Raji (cell line): ENCODE measurements around the gene ANXA2.

Source experiments
- POLR2A ChIP-seq: IDR thresholded peaks from 2 replicates; pipeline ENCODE4 v1.6.1; 2011; ENCODE audit warnings: low read depth, low read length, control low read depth; ENCODE audit not compliant: insufficient read depth

The ANXA2 gene

GRCh38 chr15:60395276-60396011 lies 2.3 kb downstream of the ANXA2 start:
- TF ChIP-seq POLR2A = no peak

- no peak for TF ChIP-seq POLR2A
Observed at GRCh38 chr15:60394689-60395097, 3.1 kb downstream of the ANXA2 start.

DNA sequence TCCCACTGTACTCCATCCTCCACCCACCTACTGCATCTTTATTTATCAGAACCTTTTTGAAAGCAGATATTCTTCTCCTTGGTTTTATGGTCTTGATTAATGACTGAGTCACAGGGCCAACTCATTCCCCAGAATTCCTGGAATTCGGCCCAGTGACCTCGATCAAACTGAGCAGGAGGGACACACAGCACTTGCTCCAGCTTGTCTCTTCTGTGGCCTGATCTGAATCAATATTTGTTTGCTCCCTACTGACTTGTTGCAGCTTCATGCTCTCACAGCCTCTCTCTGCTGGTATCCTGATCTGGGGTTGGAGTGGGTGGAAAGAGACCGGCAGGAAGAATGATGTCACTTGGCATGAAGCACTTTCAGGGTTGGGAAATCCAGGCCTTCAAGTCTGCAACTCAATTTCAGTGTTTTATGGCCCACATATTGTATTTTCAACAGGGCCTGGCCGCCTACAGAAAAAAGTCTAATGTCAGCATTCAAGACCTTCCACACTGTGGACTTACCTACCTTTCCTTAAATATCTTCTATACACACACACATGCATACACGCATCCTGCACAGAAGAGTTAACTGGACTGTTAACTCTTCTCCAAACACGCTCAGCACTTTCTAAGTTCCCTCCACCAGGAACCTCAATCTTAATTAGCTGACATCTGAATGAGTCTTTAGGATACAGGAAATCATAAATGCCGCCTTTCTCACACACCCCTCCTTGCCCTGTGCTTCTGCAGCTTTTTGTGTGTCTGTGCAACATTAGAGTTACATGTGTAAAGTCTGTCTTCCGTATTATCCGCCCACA lies 4.6 kb downstream of the ANXA2 start:
- no peak for TF ChIP-seq POLR2A

- no peak for TF ChIP-seq POLR2A
Observed at GRCh38 chr15:60392601-60392985, 5.2 kb downstream of the ANXA2 start.

- TF ChIP-seq POLR2A = no peak
Observed at GRCh38 chr15:60391722-60392315, 6.0 kb downstream of the ANXA2 start.

GRCh38 chr15:60390871-60391501 lies 6.8 kb downstream of the ANXA2 start:
- TF ChIP-seq POLR2A = no peak

- no peak for TF ChIP-seq POLR2A
Observed at GRCh38 chr15:60390231-60390630, 7.6 kb downstream of the ANXA2 start.

DNA sequence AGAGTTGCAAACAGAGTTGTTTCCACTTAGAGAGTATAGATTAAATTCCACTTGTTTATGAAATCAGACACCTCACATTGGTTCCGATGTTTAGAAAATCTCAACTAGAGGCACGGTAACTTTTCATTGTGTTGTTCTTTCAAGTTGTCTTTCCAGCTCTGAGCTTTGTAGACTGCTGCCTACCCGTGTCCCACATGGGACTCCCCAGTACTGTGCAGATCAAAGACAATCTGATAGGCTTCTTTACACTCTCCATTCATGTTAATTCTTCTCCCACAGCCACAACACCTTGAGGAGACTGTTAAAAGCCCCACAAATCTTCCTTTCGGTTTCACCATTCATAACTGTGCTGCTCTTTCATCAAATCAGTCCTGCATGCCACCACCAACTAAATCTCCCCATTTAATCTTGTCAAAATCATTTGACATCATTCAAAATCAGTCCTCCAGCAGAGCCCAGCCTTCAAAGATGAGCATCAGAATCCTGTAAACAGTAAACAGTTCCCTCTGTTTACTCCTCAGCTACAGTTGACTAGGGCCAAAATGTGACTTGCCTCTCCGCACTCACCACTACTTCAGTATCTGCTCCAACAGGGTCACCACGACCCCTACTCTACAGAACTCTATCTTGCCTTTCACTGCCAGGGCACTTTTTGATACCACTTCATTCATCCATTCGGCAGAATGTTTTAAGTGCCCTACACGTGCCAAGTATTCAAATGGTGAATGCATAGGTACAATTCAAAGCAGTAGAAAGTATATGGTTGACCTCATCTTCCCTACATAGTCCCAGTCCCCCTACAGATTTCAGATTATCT lies 8.3 kb downstream of the ANXA2 start:
- no peak for TF ChIP-seq POLR2A

GRCh38 chr15:60387321-60387720 lies 10.5 kb downstream of the ANXA2 start:
- no peak for TF ChIP-seq POLR2A

DNA sequence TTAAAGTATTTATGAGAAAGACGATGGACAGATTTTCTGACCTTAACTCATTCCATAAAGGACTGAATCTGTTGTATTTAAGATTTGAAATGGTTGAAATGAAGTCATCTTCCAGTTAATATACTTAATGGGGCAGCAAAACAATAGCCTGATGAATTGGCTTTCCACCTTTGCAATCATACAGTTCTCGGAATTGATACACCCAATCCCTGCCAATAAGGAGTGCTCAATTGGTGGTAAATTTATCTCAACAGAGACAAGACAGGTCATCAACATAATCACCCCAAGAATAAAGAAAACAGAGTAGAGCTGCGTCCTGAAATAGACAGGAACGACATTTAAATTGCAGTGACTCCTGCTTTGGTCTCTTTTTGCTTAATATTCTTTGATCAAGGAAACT lies 11.2 kb downstream of the ANXA2 start:
- no peak for TF ChIP-seq POLR2A

GRCh38 chr15:60385620-60386552 lies 11.9 kb downstream of the ANXA2 start:
- no peak for TF ChIP-seq POLR2A

GRCh38 chr15:60384526-60385126 lies 13.2 kb downstream of the ANXA2 start:
- TF ChIP-seq POLR2A = no peak

DNA sequence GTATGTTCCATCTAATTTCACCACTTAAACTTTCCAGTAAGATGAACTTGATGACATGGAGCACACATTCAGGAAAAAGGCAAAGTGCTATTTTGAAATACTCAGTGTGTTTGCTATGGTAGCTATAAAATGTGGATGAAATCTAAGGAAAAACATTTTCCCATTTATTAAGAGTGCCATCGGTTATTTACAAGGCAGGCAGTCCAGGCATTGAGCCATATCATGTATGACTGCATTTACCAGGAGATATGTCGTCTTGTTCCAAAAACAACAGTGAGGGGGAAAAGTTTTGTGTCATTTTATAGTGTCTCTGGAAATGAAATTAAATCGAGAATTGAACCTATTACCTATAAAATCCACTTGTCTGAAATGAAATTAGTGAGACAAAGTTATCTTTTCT lies 13.7 kb downstream of the ANXA2 start:
- TF ChIP-seq POLR2A = no peak

DNA sequence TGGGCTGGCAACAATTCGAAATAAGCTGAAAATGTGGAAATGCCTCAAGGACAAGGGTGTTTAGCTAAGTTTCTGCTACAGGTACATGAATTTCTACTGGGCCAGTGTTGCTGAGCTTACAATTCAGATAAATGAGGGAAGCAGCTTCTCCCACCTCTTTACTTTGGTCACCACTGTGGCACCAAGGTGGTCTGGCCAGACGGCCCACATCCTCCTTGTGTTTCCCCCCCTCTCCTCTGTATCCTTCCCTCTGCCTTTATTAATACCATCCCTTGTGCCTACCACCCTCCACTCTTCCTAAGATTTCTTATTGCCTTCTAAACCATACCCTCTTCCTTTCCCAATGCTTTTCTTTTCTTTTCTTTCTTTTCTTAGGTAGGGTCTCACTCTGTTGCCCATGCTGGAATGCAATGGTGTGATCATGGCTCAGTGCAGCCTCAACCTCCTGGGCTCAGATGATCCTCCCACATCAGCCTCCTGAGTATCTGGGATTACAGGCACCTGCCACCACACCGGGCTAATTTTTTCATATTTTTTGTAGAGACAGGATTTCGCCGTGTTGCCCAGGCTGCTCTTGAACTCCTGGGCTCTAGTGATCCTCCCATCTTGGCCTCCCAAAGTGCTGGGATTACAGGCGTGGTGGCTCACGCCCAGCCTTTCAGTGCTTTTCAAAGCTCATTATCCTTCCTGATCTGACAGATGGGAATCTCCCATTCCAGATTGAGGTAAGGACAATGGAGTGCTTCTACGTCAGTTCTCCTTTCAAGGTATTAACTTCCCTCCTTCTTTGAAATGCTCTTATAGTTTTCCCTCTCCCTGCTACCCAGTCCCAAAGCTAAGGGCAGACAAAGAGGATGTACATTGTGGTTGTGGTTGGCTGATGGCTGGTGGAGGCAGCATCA lies 14.8 kb downstream of the ANXA2 start:
- TF ChIP-seq POLR2A = no peak
